Mucosa of descending colon (tissue), 3 donors: Measurements from ENCODE around the gene SMTNL2. TPM values are rescaled to one million over a fixed set of nuclear protein-coding genes. Genes with fewer than 3 reads are reported as not detected.

Experiments used
- ATAC-seq: fragments of 200-7000 bp; cut with Tn5 transposase; one replicate; pipeline ENCODE4 v1.9.1; 2020; ENCODE audit warnings: mild to moderate bottlenecking, moderate library complexity
- DNase-seq, 3 donors: peaks; one replicate each; pipeline ENCODE4 v3.0.0-alpha.2; 2020
- H3K36me3 ChIP-seq: fragments of 200-600 bp; one replicate; pipeline ENCODE4 v1.8.0; 2021; ENCODE audit warnings: low read depth, mild to moderate bottlenecking
- H3K4me1 ChIP-seq: fragments of 200-600 bp; one replicate; pipeline ENCODE4 v1.8.0; 2021; ENCODE audit warnings: low read depth, mild to moderate bottlenecking
- H3K4me3 ChIP-seq: fragments of 200-600 bp; one replicate; pipeline ENCODE4 v1.8.0; 2021; ENCODE audit warnings: mild to moderate bottlenecking
- H3K9me3 ChIP-seq: fragments of 200-600 bp; one replicate; pipeline ENCODE4 v1.8.0; 2021; ENCODE audit warnings: mild to moderate bottlenecking
- intact Hi-C, 2 donors: fragments of 100-400 bp; cut with DNase I in 1 of 2; cut with micrococcal nuclease in 1 of 2; formaldehyde crosslinking; loops; one replicate each; pipeline versions ENCODE4 v1.11.0 to v1.11.1; 2022; cut with DNase I, micrococcal nuclease
- total RNA-seq, 3 donors: library from RNA; stranded (reverse); fragmentation: NEBNext Ultra II Directional in 2 of 3; extraction: Animal tissue kit (Norgen Biotek cat#: 25700) in 2 of 3; gene quantifications; one replicate each; pipeline versions ENCODE4 v1.2.1 to v1.2.4, GENCODE V29; 2021 to 2023
- TF ChIP-seq, protein P1 (sequence below): fragments of 200-600 bp; IDR thresholded peaks from one replicate; pipeline ENCODE4 v1.8.0; 2022; ENCODE audit warnings: antibody characterized with exemption, mild to moderate bottlenecking
- donor health status: DM: no; HTN: no; CAD: no; lungs with moderate emphysema.
- donor health status: DM: no; HTN: no; CAD: no.
- donor health status: DM: no; HTN: yes; CAD: no.

SMTNL2 gene
- total RNA-seq, 3 donors from 2014 or later, result 0.12 to 1.5 (median 1.1) TPM

DNA sequence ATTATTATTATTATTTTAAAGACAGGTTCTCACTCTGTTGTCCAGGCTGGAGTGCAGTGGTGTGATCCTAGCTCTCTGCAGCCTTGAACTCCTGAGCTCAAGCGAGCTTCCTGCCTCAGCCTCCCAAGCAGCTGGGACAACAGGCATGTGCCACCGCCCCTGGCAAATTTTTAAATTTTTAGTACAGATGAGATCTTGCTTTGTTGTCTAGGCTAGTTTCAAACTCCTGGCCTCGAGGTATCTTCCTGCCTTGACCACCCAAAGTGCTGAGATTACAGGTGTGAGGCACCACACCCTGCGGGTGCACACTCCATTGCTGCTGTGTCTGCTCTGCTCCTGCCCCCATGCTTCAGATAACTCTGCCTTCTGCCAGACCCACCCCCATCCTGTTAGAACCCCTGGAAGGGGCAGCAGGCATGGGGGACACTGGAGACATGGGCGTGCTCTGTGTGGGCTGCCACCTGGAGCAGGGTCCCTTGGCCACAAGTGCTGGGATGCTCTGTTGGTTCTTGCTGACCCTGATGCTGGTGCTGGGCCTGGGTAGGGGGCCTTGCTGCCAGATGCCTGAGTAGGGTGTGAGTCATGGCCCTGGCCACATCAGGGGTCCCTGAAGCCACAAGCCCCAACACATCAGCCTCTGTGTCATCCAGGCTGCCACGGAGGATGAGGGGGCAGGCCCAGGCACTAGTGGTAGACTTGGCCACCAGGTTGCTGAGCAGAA, 26.5 kb upstream of the SMTNL2 start:
- ATAC-seq (no peak), DNase-seq (peak in 1 of 3 donors; percentile 47)
- peaks cover 43% of the 10 kb centered on the region for H3K4me1 ChIP-seq
- intact Hi-C loops, result no loop called here
- no peaks in the 10 kb centered on the region for H3K36me3 ChIP-seq
- no peaks in the 10 kb centered on the region for H3K9me3 ChIP-seq
- no peak overlapping the region for H3K4me3 ChIP-seq
- TF ChIP-seq, protein P1, sequence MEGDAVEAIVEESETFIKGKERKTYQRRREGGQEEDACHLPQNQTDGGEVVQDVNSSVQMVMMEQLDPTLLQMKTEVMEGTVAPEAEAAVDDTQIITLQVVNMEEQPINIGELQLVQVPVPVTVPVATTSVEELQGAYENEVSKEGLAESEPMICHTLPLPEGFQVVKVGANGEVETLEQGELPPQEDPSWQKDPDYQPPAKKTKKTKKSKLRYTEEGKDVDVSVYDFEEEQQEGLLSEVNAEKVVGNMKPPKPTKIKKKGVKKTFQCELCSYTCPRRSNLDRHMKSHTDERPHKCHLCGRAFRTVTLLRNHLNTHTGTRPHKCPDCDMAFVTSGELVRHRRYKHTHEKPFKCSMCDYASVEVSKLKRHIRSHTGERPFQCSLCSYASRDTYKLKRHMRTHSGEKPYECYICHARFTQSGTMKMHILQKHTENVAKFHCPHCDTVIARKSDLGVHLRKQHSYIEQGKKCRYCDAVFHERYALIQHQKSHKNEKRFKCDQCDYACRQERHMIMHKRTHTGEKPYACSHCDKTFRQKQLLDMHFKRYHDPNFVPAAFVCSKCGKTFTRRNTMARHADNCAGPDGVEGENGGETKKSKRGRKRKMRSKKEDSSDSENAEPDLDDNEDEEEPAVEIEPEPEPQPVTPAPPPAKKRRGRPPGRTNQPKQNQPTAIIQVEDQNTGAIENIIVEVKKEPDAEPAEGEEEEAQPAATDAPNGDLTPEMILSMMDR, result no peak

DNA sequence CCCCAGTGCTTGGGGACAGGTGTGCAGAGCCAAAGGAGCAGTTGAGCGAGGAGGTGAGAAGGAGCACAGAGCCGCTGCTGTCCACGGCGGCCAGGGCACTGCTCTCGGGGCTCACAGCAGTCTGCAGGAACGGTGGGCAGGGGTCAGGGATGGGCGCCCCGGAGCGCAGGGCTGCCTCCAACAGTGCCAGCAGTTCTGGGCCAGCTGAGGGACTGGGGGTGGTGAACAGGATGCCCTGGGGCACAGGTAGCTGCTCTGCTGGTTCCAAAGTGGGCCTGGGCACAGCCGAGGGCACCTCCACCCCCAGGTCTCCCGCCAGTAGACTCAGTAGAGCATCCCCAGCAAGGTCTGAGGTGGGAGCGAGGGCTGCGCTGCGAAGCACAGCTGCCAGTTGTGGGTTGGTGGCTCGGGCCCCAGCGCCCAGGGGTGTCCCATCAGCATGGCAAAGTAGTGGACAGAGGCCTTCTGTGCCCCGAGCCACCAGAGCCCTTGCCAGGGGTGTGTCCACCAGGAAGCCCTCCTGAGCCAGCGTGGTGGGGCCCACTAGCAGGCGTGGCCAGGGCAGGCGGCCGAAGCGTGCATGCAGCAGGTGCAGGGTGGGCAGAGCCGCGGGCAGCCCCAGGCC, 25.9 kb upstream of the SMTNL2 start:
- no peaks in the 10 kb centered on the region for H3K36me3 ChIP-seq
- H3K4me3 ChIP-seq, result no peak overlapping the region
- peak in 2 of 3 donors; percentile 39 to 62 for DNase-seq
- peaks cover 44% of the 10 kb centered on the region for H3K4me1 ChIP-seq
- intact Hi-C loops, result no loop called here
- TF ChIP-seq, protein P1, result no peak
- ATAC-seq, result no peak
- H3K9me3 ChIP-seq, result no peaks in the 10 kb centered on the region

DNA sequence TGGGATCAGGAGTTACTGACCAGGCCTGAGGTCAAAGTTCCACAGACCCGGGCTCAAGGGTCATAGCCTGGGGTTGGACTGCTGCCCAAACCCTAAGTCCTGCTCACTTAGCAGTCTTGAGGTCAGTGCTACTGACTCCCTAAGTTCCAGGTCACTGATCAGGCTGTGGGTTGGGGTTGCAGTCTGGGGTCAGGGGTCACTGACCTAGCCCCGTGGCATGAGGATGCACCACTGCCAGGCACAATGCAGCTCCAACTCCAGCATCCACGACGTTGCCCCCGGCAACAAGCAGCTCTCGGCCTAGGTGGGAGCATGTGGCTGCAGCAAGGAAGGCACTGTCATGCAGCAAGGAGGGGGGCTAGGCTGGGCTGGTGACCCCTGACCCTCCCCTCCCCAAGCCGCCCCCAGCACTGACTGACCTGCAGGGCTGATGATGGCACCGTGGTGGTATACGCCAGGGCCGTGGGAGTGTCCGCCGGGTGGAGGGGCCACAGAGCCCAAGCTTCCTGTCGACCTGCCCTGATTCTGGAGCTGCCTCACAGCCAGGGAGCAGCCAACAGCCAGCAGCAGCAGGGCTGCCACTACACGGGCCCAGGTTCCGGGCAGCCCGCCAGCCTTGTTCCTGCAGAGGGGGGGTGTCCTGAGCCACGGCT, 25.1 kb upstream of the SMTNL2 start:
- no peaks in the 10 kb centered on the region for H3K36me3 ChIP-seq
- peaks cover 39% of the 10 kb centered on the region for H3K4me1 ChIP-seq
- peak overlapping the region; percentile 33 for H3K4me3 ChIP-seq
- no peaks in the 10 kb centered on the region for H3K9me3 ChIP-seq
- TF ChIP-seq, protein P1, result no peak
- intact Hi-C loops, result no loop called here
- ATAC-seq (peak; percentile 9), DNase-seq (peak; percentile 55 to 72 (median 70))

DNA sequence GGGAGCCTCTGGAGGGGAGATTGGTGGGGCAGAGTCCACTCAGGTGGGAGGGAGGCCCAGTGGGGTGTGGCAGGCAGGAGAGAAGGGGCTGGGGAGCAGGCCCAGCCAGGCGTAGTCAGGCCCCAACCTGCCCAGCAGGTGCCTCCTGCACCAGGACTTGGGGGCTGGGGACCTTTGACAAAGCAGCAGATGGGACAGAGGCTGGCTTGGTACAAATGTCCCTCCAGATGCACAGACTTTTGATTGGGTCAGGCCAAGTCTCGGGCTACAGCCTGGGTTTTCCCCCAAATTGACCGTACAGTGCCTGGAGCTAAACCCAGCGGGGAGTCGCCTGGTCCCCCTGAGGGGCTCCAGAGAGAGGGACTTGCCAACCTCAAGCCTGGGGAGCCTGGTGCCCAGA, 24.4 kb upstream of the SMTNL2 start:
- DNase-seq, result peak; percentile 61 to 74 (median 71)
- intact Hi-C loops, result no loop called here

DNA sequence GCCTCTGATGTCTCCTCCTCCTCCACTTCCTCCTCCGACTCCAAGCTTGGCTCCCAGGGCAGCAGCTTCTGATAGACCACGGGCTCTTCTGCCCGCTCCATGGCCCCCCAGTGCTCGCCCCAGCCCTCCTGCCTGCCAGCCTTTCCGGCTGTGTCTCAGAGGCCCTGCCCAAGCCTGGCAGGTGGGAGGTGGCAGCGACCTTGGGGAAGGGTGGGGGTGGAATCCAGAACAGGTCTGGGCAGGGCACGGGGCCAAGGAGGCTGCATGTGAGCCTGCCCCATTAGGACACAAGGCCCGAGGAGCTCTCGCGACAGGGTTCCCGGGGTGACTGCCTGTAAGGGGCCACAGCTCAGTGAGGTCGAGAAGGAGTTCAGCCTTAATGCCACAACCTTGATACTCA, 23.9 kb upstream of the SMTNL2 start, which contains the start of gene GGT6:
Gene GGT6 (minus strand): TSS at position 157 of the 400 bp plus-strand sequence. CDS start 56 bp downstream, at position 101.
- peak; percentile 93 to 94 (median 93) for DNase-seq
- H3K9me3 ChIP-seq, result no peaks in the 10 kb centered on the region
- H3K4me1 ChIP-seq, result peaks cover 36% of the 10 kb centered on the region
- peak within 1 kb of the TSS; percentile 33 for H3K4me3 ChIP-seq
- intact Hi-C loops, result no loop called here
- TF ChIP-seq, protein P1, result no peak
- ATAC-seq, result peak; percentile 79
- no peaks in the 10 kb centered on the region for H3K36me3 ChIP-seq

More for the DNA sequence above, 24.4 kb upstream of the SMTNL2 start:
- Histone ChIP-seq H3K4me1 (peaks cover 34% of the 10 kb centered on the region), H3K36me3 (no peaks in the 10 kb centered on the region), H3K9me3 (no peaks in the 10 kb centered on the region), H3K4me3 (peak overlapping the region; percentile 33)
- TF ChIP-seq, protein P1, result no peak
- peak; percentile 45 for ATAC-seq
